SU-DHL-6 (cell line): ENCODE data around the gene RAD23B.
A peak's percentile ranks its signal among the peaks of the same experiment; 100 is the strongest.

ENCODE experiments used
- H2AFZ ChIP-seq: fragments of 200-600 bp; sonication (generic); 2 replicates; pipeline ENCODE4 v1.6.1; 2014; ENCODE audit warnings: low read depth, mild to moderate bottlenecking, moderate library complexity, mixed read lengths, antibody characterized with exemption, low read length; ENCODE audit not compliant: severe bottlenecking
- H3F3A ChIP-seq: fragments of 200-600 bp; shearing (Covaris generic); 2 replicates; pipeline ENCODE4 v1.6.0; 2016; ENCODE audit warnings: antibody characterized with exemption, mild to moderate bottlenecking; ENCODE audit not compliant: insufficient read depth
- H3K27ac ChIP-seq: fragments of 200-600 bp; sonication (generic); 2 replicates; pipeline ENCODE4 v1.5.1; 2016; ENCODE audit warnings: low read depth, mild to moderate bottlenecking, low read length, moderate library complexity, mixed read lengths
- H3K27me3 ChIP-seq: fragments of 200-600 bp; sonication (generic), shearing (Covaris generic); 2 replicates; pipeline ENCODE4 v1.6.0; 2014; ENCODE audit warnings: mild to moderate bottlenecking, low read length
- H3K36me3 ChIP-seq: fragments of 200-600 bp; sonication (generic); 2 replicates; pipeline ENCODE4 v1.6.1; 2014; ENCODE audit warnings: mild to moderate bottlenecking, low read length, mixed read lengths
- H3K4me2 ChIP-seq: fragments of 300-600, 200-600 bp; shearing (Covaris generic), sonication (generic); 2 replicates; pipeline ENCODE4 v1.6.0; 2014; ENCODE audit warnings: low read length, low read depth, mild to moderate bottlenecking; ENCODE audit not compliant: poor library complexity, severe bottlenecking
- H3K4me3 ChIP-seq: fragments of 200-600 bp; sonication (generic); 2 replicates; pipeline ENCODE4 v1.5.1; 2014; ENCODE audit warnings: antibody characterized with exemption, low read length, mild to moderate bottlenecking, mixed read lengths; ENCODE audit not compliant: insufficient read depth, poor library complexity, severe bottlenecking
- H3K79me2 ChIP-seq: fragments of 200-600 bp; sonication (generic); 2 replicates; pipeline ENCODE4 v1.6.1; 2014; ENCODE audit warnings: mild to moderate bottlenecking, low read length, moderate library complexity; ENCODE audit not compliant: insufficient read depth
- H3K9ac ChIP-seq: fragments of 200-600 bp; sonication (generic); 2 replicates; pipeline ENCODE4 v1.7.0; 2014; ENCODE audit warnings: mild to moderate bottlenecking, low read length
- H3K9me2 ChIP-seq: fragments of 200-600 bp; sonication (generic); replicated peaks from 2 replicates; pipeline ENCODE4 v1.6.1; 2014; ENCODE audit warnings: low read length; ENCODE audit not compliant: insufficient read depth
- H3K9me3 ChIP-seq: fragments of 200-600 bp; sonication (generic); 2 replicates; pipeline ENCODE4 v1.6.1; 2014; ENCODE audit warnings: low read length, mixed read lengths; ENCODE audit not compliant: insufficient read depth
- H4K20me1 ChIP-seq: fragments of 200-600 bp; sonication (generic); 2 replicates; pipeline ENCODE4 v1.6.1; 2014; ENCODE audit warnings: low read depth, mild to moderate bottlenecking, antibody characterized with exemption, low read length, moderate library complexity, mixed read lengths
- CTCF ChIP-seq: fragments of 200-600 bp; sonication (generic); IDR thresholded peaks from one replicate; pipeline ENCODE4 v1.5.1; 2017; ENCODE audit warnings: antibody characterized with exemption, mild to moderate bottlenecking, low read length, moderate library complexity; ENCODE audit not compliant: insufficient read depth, poor library complexity, severe bottlenecking
- EZH2phosphoT487 ChIP-seq: fragments of 200-600 bp; sonication (generic), shearing (Covaris generic); conservative IDR thresholded peaks from 2 replicates; pipeline ENCODE4 v1.6.1; 2018; ENCODE audit warnings: mild to moderate bottlenecking, antibody characterized with exemption, low read length, moderate library complexity, mixed read lengths

The RAD23B gene

GRCh38 chr9:107283623-107284616, 841 bp downstream of the RAD23B start:
- Histone ChIP-seq H3K9ac (peak overlapping the region; percentile 89), H3F3A (peaks cover 10% of the 10 kb centered on the region), H3K4me2 (peak overlapping the region; percentile 95), H3K4me3 (peak overlapping the region; percentile 71), H3K9me3 (no peaks in the 10 kb centered on the region), H3K79me2 (peaks cover 57% of the 10 kb centered on the region), H3K27ac (peak overlapping the region; percentile 86), H2AFZ (peak overlapping the region; percentile 43), H3K36me3 (no peaks in the 10 kb centered on the region), H3K27me3 (no peaks in the 10 kb centered on the region), H4K20me1 (peaks cover 42% of the 10 kb centered on the region), H3K9me2 (no peaks in the 10 kb centered on the region)
- TF ChIP-seq EZH2phosphoT487 = no peak
- TF ChIP-seq CTCF = no peak

GRCh38 chr9:107284636-107285035, 1.6 kb downstream of the RAD23B start:
- peak overlapping the region; percentile 86 for H3K27ac ChIP-seq
- peak overlapping the region; percentile 89 for H3K9ac ChIP-seq
- H3K27me3 ChIP-seq = no peaks in the 10 kb centered on the region
- H3K9me3 ChIP-seq = no peaks in the 10 kb centered on the region
- no peaks in the 10 kb centered on the region for H3K36me3 ChIP-seq
- peak overlapping the region; percentile 95 for H3K4me2 ChIP-seq
- TF ChIP-seq EZH2phosphoT487 = no peak
- no peak for TF ChIP-seq CTCF
- peaks cover 64% of the 10 kb centered on the region for H3K79me2 ChIP-seq
- no peaks in the 10 kb centered on the region for H3K9me2 ChIP-seq
- H2AFZ ChIP-seq = no peak overlapping the region
- H3K4me3 ChIP-seq = peak overlapping the region; percentile 71
- peaks cover 49% of the 10 kb centered on the region for H4K20me1 ChIP-seq
- peaks cover 10% of the 10 kb centered on the region for H3F3A ChIP-seq

GRCh38 chr9:107285286-107285685, 2.2 kb downstream of the RAD23B start:
- TF ChIP-seq EZH2phosphoT487 = no peak
- H4K20me1 ChIP-seq = peaks cover 56% of the 10 kb centered on the region
- H3F3A ChIP-seq = peaks cover 10% of the 10 kb centered on the region
- peak overlapping the region; percentile 71 for H3K4me3 ChIP-seq
- H3K9ac ChIP-seq = peak overlapping the region; percentile 89
- H3K36me3 ChIP-seq = no peaks in the 10 kb centered on the region
- H3K27me3 ChIP-seq = no peaks in the 10 kb centered on the region
- peaks cover 71% of the 10 kb centered on the region for H3K79me2 ChIP-seq
- H3K4me2 ChIP-seq = peak overlapping the region; percentile 95
- peak overlapping the region; percentile 86; the same call in 1 of the 2 replicates for H3K27ac ChIP-seq
- H3K9me3 ChIP-seq = no peaks in the 10 kb centered on the region
- no peaks in the 10 kb centered on the region for H3K9me2 ChIP-seq
- H2AFZ ChIP-seq = no peak overlapping the region

GRCh38 chr9:107286057-107286456, 3.0 kb downstream of the RAD23B start:
- H3K36me3 ChIP-seq = peaks cover 5% of the 10 kb centered on the region; the same call in 1 of the 2 replicates
- peaks cover 63% of the 10 kb centered on the region for H4K20me1 ChIP-seq
- no peaks in the 10 kb centered on the region for H3K9me3 ChIP-seq
- H2AFZ ChIP-seq = no peak overlapping the region
- H3K9ac ChIP-seq = peak overlapping the region; percentile 89
- peaks cover 10% of the 10 kb centered on the region for H3F3A ChIP-seq
- no peak for TF ChIP-seq EZH2phosphoT487
- no peak for TF ChIP-seq CTCF
- H3K4me3 ChIP-seq = peak overlapping the region; percentile 71
- H3K27me3 ChIP-seq = no peaks in the 10 kb centered on the region
- peaks cover 79% of the 10 kb centered on the region for H3K79me2 ChIP-seq
- no peaks in the 10 kb centered on the region for H3K9me2 ChIP-seq
- H3K4me2 ChIP-seq = peak overlapping the region; percentile 95
- H3K27ac ChIP-seq = no peak overlapping the region
